ENCODE data around the gene RAPGEF4. TPM values are rescaled to one million over a fixed set of nuclear protein-coding genes. Genes with fewer than 3 reads are reported as not detected.

RAPGEF4 gene
- total RNA-seq, 1 experiment from 2014 or later = 1.4 TPM

- no peak overlapping the region for H2BK120ac ChIP-seq (ENCODE audit: low read depth, low read length, poor library complexity, severe bottlenecking)
- no peak overlapping the region for H3K27ac ChIP-seq (ENCODE audit: insufficient read length, low read depth, low read length)
- no peak overlapping the region for H2BK12ac ChIP-seq (ENCODE audit: insufficient read length, low read depth, low read length)
- H3K27me3 ChIP-seq (ENCODE audit: insufficient read depth, low read length) = no peaks in the 10 kb centered on the region
- Mint-ChIP-seq H3K9me3 (no peaks in the 10 kb centered on the region), H3K27me3 (ENCODE audit: low read depth) (no peaks in the 10 kb centered on the region), H3K4me3 (no peak overlapping the region), H3K36me3 (ENCODE audit: insufficient read depth in 1 of 3, low read depth in 3 of 3) (no peaks in the 10 kb centered on the region), H3K27ac (no peak overlapping the region), H3K4me1 (peaks cover 4 to 6% of the 10 kb centered on the region in 2 experiments; a peak in 3 of 4 replicates)
- H3K4me2 ChIP-seq (ENCODE audit: insufficient read depth, insufficient read length, low read length) = no peak overlapping the region
- H2BK15ac ChIP-seq (ENCODE audit: low read depth, low read length) = no peak overlapping the region
- no peak for DNase-seq
- no peak overlapping the region for H3K18ac ChIP-seq (ENCODE audit: insufficient read length, low read depth, low read length)
- H3K9ac ChIP-seq (ENCODE audit: extremely low read depth, insufficient read length, low read length) = no peak overlapping the region
- no peak overlapping the region for H2BK5ac ChIP-seq (ENCODE audit: insufficient read length, low read length)
- no peak overlapping the region for H3T11ph ChIP-seq (ENCODE audit: low read length)
- no peak overlapping the region for H2AK5ac ChIP-seq (ENCODE audit: insufficient read length, low read length)
- no peaks in the 10 kb centered on the region for H3K23me2 ChIP-seq (ENCODE audit: insufficient read length, low read depth, low read length, poor library complexity, severe bottlenecking)
- H4K20me1 ChIP-seq (ENCODE audit: control insufficient read depth, insufficient read depth, insufficient read length) = no peaks in the 10 kb centered on the region
- H2AFZ ChIP-seq (ENCODE audit: low read length) = no peak overlapping the region
- H3K79me1 ChIP-seq (ENCODE audit: insufficient read depth, low read depth, low read length, poor library complexity, severe bottlenecking) = no peaks in the 10 kb centered on the region
- H3K4ac ChIP-seq (ENCODE audit: low read depth, low read length) = no peak overlapping the region
- TF ChIP-seq CTCF (conservative IDR thresholded peaks at IDR 0.05) = no peak
- H3K9me3 ChIP-seq (ENCODE audit: control insufficient read depth, low read depth, low read length) = no peaks in the 10 kb centered on the region
- no peak overlapping the region for H2BK20ac ChIP-seq (ENCODE audit: low read depth, low read length, poor library complexity, severe bottlenecking)
- no peak overlapping the region for H4K8ac ChIP-seq (replicated peaks; ENCODE audit: insufficient read length, low read depth, low read length)
- H4K91ac ChIP-seq (ENCODE audit: insufficient read length, low read depth, low read length) = no peak overlapping the region
- no peak overlapping the region for H3K14ac ChIP-seq (ENCODE audit: insufficient read depth, low read length)
- H3K79me2 ChIP-seq (ENCODE audit: insufficient read depth, low read length) = 0 out of 2 replicates have a peak, but pooled peaks cover 1% of the 10 kb centered on the region
- H3K4me1 ChIP-seq (ENCODE audit: insufficient read depth, low read length) = no peaks in the 10 kb centered on the region
- H3K56ac ChIP-seq (ENCODE audit: insufficient read length, low read depth, low read length) = no peak overlapping the region
- H4K5ac ChIP-seq (ENCODE audit: insufficient read length, low read depth, low read length) = no peak overlapping the region
- H3K23ac ChIP-seq (ENCODE audit: insufficient read length, low read depth, low read length) = no peak overlapping the region
Measured at GRCh38 chr2:172836827-172837226, 101.2 kb downstream of the RAPGEF4 start.
